ENCODE results near the gene HIVEP3.

- no peak for TF ChIP-seq POLR2AphosphoS5 (IDR thresholded peaks at IDR 0.05; ENCODE audit: borderline replicate concordance, low read depth, low read length)
- no peak for TF ChIP-seq EZH2 (IDR thresholded peaks at IDR 0.05)
- no peak for TF ChIP-seq FOXP2 (optimal IDR thresholded peaks at IDR 0.05; ENCODE audit: control extremely low read depth, extremely low read length, insufficient read depth)
These were observed 326.1 kb downstream of the HIVEP3 start for GRCh38 chr1:41592451-41593125.
